Vagina (tissue), 2 donors: ENCODE results near the gene CYB561A3.

Source experiments
- CTCF ChIP-seq, 3 experiments: fragments of 450-650 bp in 2 of 3; fragments of 200-600 bp in 1 of 3; sonication (generic) in 1 of 3; IDR thresholded peaks; one replicate each; pipeline ENCODE4 v1.5.1; 2017 to 2019; ENCODE audit warnings: antibody characterized with exemption in 3 of 3, mild to moderate bottlenecking in 2 of 3, moderate library complexity in 2 of 3
- POLR2A ChIP-seq, 2 donors: fragments of 450-650 bp; IDR thresholded peaks; one replicate each; pipeline ENCODE4 v1.6.1; 2017; ENCODE audit warnings: antibody characterized with exemption in 2 of 2, mild to moderate bottlenecking in 2 of 2, moderate library complexity in 2 of 2
- POLR2AphosphoS5 ChIP-seq, 2 donors: sonication (generic); formaldehyde crosslinking; IDR thresholded peaks; one replicate each; pipeline ENCODE4 v1.9.0; 2017; ENCODE audit warnings: antibody characterized with exemption in 2 of 2, mild to moderate bottlenecking in 2 of 2, low read depth in 1 of 2; ENCODE audit not compliant: insufficient read depth in 1 of 2

DNA sequence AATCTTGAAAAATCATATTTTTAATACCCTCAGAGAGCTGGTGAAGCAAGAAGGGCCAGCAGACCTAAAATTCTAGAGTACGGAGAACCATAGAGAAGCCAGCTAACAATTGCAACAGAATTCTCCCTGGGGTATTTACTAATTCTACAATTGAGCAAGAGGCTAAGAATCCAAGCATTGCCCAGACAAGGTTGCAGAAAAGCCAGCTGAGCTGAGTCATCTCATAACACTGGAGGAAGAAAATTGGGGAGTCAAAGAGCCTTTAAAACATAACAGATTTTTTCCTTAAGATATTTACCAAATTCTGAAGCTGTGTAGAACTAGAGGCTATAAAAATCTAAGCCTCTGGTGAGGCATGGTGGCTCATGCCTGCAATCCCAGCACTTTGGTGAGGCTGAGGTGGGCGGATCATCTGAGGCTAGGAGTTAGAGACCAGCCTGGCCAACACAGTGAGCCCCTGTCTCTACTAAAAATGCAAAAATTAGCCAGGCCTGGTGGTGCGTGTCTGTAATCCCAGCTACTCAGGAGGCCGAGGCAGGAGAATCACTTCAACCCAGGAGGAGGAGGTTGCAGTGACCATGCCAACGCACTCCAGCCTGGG is 17.1 kb upstream of the CYB561A3 start:
- TF ChIP-seq CTCF (IDR thresholded peaks at IDR 0.05) (no peak), POLR2AphosphoS5 (IDR thresholded peaks at IDR 0.05; ENCODE audit: insufficient read depth in 1 of 2, low read depth in 1 of 2) (peak; percentile 38 to 95), POLR2A (IDR thresholded peaks at IDR 0.05) (no peak)
